HepG2 (cell line): Measurements from ENCODE around the gene ZFPL1. TPM values are rescaled to one million over a fixed set of nuclear protein-coding genes. Genes with fewer than 3 reads are reported as not detected.
A peak's percentile ranks its signal among the peaks of the same experiment; 100 is the strongest.

Source experiments
- AFF4 ChIP-seq: sonication (generic); formaldehyde crosslinking; IDR thresholded peaks from 2 replicates; pipeline ENCODE4 v1.4.0; 2020; ENCODE audit warnings: missing genetic modification reagents
- DR1 ChIP-seq: sonication (generic); formaldehyde crosslinking; IDR thresholded peaks from 2 replicates; pipeline ENCODE4 v1.8.0; 2021; ENCODE audit warnings: mild to moderate bottlenecking, missing genetic modification reagents, inconsistent platforms
- HOMEZ ChIP-seq: IDR thresholded peaks from 2 replicates; pipeline ENCODE4 v1.6.1; 2016; ENCODE audit warnings: low read depth
- MNT ChIP-seq: fragments of 450-650 bp; IDR thresholded peaks from 2 replicates; pipeline ENCODE4 v1.6.1; 2016
- PHF20 ChIP-seq: sonication (generic); formaldehyde crosslinking; IDR thresholded peaks from 2 replicates; pipeline ENCODE4 v1.5.0; 2020; ENCODE audit warnings: mild to moderate bottlenecking, missing genetic modification reagents
- SAP130 ChIP-seq: IDR thresholded peaks from 2 replicates; pipeline ENCODE4 v1.6.1; 2016; ENCODE audit warnings: low read depth
- SIX4 ChIP-seq: sonication (generic); formaldehyde crosslinking; IDR thresholded peaks from 2 replicates; pipeline ENCODE4 v1.4.0; 2020; ENCODE audit warnings: missing genetic modification reagents
- TFDP1 ChIP-seq: IDR thresholded peaks from 2 replicates; pipeline ENCODE4 v1.6.1; 2016; ENCODE audit warnings: missing compliant biosample characterization, missing genetic modification reagents, borderline replicate concordance
- TFDP2 ChIP-seq: sonication (generic); formaldehyde crosslinking; IDR thresholded peaks from 2 replicates; pipeline ENCODE4 v1.4.0; 2020; ENCODE audit warnings: missing genetic modification reagents
- TP53 ChIP-seq: sonication (generic); formaldehyde crosslinking; conservative IDR thresholded peaks from 2 replicates; pipeline ENCODE4 v1.4.0; 2020; ENCODE audit warnings: missing genetic modification reagents
- ZFP91 ChIP-seq: sonication (generic); formaldehyde crosslinking; IDR thresholded peaks from 2 replicates; pipeline ENCODE4 v1.9.0; 2022; ENCODE audit warnings: missing genetic modification reagents, mild to moderate bottlenecking, borderline replicate concordance
- ZNF251 ChIP-seq: sonication (generic); formaldehyde crosslinking; IDR thresholded peaks from 2 replicates; pipeline ENCODE4 v1.9.0; 2021; ENCODE audit warnings: mild to moderate bottlenecking, missing genetic modification reagents
- ZNF616 ChIP-seq: sonication (generic); formaldehyde crosslinking; IDR thresholded peaks from 2 replicates; pipeline ENCODE4 v1.5.0; 2020; ENCODE audit warnings: low read depth, mild to moderate bottlenecking, missing genetic modification reagents
- ZNF704 ChIP-seq: sonication (generic); formaldehyde crosslinking; IDR thresholded peaks from 2 replicates; pipeline ENCODE4 v1.8.1; 2023; ENCODE audit warnings: mild to moderate bottlenecking, inconsistent platforms, moderate library complexity, missing genetic modification reagents, borderline replicate concordance
- ZNF776 ChIP-seq: sonication (generic); formaldehyde crosslinking; IDR thresholded peaks from 2 replicates; pipeline ENCODE4 v1.4.0; 2020; ENCODE audit warnings: mild to moderate bottlenecking, missing genetic modification reagents
- polyA plus RNA-seq, 8 experiments: library from polyadenylated mRNA; depleted of rRNA in 3 of 8; stranded (reverse) in 7 of 8; unstranded in 1 of 8; fragments of >200 nt; fragmentation: Illumina TruSeq in 4 of 8; extraction: Trizol in 4 of 8; gene quantifications; 2 replicates each; pipeline versions ENCODE4 v1.2.1 to v1.2.3, GENCODE V29; 2011 to 2016; ENCODE audit warnings: low read depth in 4 of 8, missing spikeins in 1 of 8, mixed read lengths in 1 of 8; ENCODE audit not compliant: insufficient read depth in 1 of 8
- total RNA-seq, 5 experiments: library from RNA; depleted of rRNA; stranded (reverse); fragments of >200 nt; fragmentation: Illumina TruSeq; extraction: Trizol; gene quantifications; 2 replicates each; pipeline ENCODE4 v1.2.3, GENCODE V29; 2016; ENCODE audit warnings: low read depth in 1 of 5

Gene ZFPL1
- total and polyA plus RNA-seq, 2 of the 13 experiments (the other 11 are each of a cell fraction or from before 2014, with no cell fraction given), result 32.2 to 56.0 TPM

- 0 out of 2 replicates have a peak, but pooled peaks have one; percentile 42 for TF ChIP-seq ZNF704 (CRISPR knock-in tag)
- no peak for TF ChIP-seq AFF4
- peak; percentile 99 for TF ChIP-seq DR1
- no peak for TF ChIP-seq TFDP2 (CRISPR knock-in tag)
- no peak for TF ChIP-seq SIX4
- no peak for TF ChIP-seq ZNF251
- 0 out of 2 replicates have a peak, but pooled peaks have one; percentile 57 for TF ChIP-seq ZNF616 (CRISPR knock-in tag)
- TF ChIP-seq TP53, result no peak
- peak; percentile 84 for TF ChIP-seq SAP130
- TF ChIP-seq PHF20, result 0 out of 2 replicates have a peak, but pooled peaks have one; percentile 11
- TF ChIP-seq HOMEZ, result no peak
- TF ChIP-seq ZFP91, result peak; percentile 53
- no peak for TF ChIP-seq ZNF776 (CRISPR knock-in tag)
- TF ChIP-seq MNT, result no peak
- TF ChIP-seq TFDP1 (CRISPR knock-in tag), result no peak
Measured at GRCh38 chr11:65111744-65112545, 27.9 kb downstream of the ZFPL1 start, which contains the start of gene TM7SF2 (continued).
